Spleen (tissue), 7 donors: Measurements from ENCODE around the gene ZC3H8.

Experiments used
- CTCF ChIP-seq, 11 experiments: fragments of 200-600 bp in 7 of 11; fragments of 450-650 bp in 4 of 11; sonication (generic) in 4 of 11; IDR thresholded peaks in 8 of 11; conservative IDR thresholded peaks in 3 of 11; 1 replicate in 7 of 11; 2 replicates in 4 of 11; pipeline versions ENCODE4 v1.4.0 to v1.8.0; 2016 to 2021; ENCODE audit warnings: antibody characterized with exemption in 11 of 11, inconsistent platforms in 4 of 11, mild to moderate bottlenecking in 1 of 11
- POLR2A ChIP-seq, 3 donors: fragments of 450-650 bp; IDR thresholded peaks; one replicate each; pipeline ENCODE4 v1.5.1; 2017; ENCODE audit warnings: antibody characterized with exemption in 3 of 3, mild to moderate bottlenecking in 1 of 3
- donor health status: DM: no; HTN: no; CAD: no; lungs with moderate emphysema.
- donor health status: DM: no; HTN: no; CAD: no.
- donor health status: DM: no; HTN: no; CAD: no.

- TF ChIP-seq CTCF (IDR thresholded peaks at IDR 0.05 in 8 of 11, conservative IDR thresholded peaks at IDR 0.05 in 3 of 11), result no peak
- TF ChIP-seq POLR2A (IDR thresholded peaks at IDR 0.05), result no peak
Observed at GRCh38 chr2:112194482-112194881, 60.4 kb downstream of the ZC3H8 start.
